Urinary bladder (tissue), 4 donors: ENCODE measurements around the gene NUB1. TPM values are rescaled to one million over a fixed set of nuclear protein-coding genes. Genes with fewer than 3 reads are reported as not detected.
"Not testable (repeated sequence)": the region's sequence is repeated elsewhere in the genome, so short reads cannot be mapped to it uniquely, and the experiment has no call there.

ENCODE experiments used
- DNase-seq: peaks from one replicate; pipeline ENCODE4 v3.0.0-alpha.2; 2015; ENCODE audit errors: extremely low spot score
- H3K27ac ChIP-seq: one replicate; pipeline ENCODE4 v1.5.1; 2013; ENCODE audit warnings: low read depth, mild to moderate bottlenecking, moderate library complexity
- H3K36me3 ChIP-seq: one replicate; pipeline ENCODE4 v1.6.1; 2013; ENCODE audit warnings: mild to moderate bottlenecking, moderate library complexity; ENCODE audit not compliant: insufficient read depth
- H3K4me1 ChIP-seq: one replicate; pipeline ENCODE4 v1.6.1; 2013; ENCODE audit warnings: mild to moderate bottlenecking, moderate library complexity; ENCODE audit not compliant: insufficient read depth
- H3K4me3 ChIP-seq: one replicate; pipeline ENCODE4 v1.5.1; 2013; ENCODE audit warnings: low read depth, low read length
- WGBS: extraction: QIAGEN DNeasy Blood & Tissue Kit; methylation state at CpG from one replicate; pipeline ENCODE4 v1.1.7; 2013; 5-methylcytosine and 5-hydroxymethylcytosine counted together
- polyA plus RNA-seq: library from polyadenylated mRNA; stranded (reverse); fragments of 200-250 nt; gene quantifications from one replicate; pipeline ENCODE4 v1.2.3, GENCODE V29; 2013
- total RNA-seq: library from RNA; depleted of rRNA; stranded (reverse); fragments of >200 nt; gene quantifications from one replicate; pipeline ENCODE4 v1.2.3, GENCODE V29; 2014
- donor health status: healthy with polysubstance abuse.
- donor health status: healthy.

Gene NUB1, protein sequence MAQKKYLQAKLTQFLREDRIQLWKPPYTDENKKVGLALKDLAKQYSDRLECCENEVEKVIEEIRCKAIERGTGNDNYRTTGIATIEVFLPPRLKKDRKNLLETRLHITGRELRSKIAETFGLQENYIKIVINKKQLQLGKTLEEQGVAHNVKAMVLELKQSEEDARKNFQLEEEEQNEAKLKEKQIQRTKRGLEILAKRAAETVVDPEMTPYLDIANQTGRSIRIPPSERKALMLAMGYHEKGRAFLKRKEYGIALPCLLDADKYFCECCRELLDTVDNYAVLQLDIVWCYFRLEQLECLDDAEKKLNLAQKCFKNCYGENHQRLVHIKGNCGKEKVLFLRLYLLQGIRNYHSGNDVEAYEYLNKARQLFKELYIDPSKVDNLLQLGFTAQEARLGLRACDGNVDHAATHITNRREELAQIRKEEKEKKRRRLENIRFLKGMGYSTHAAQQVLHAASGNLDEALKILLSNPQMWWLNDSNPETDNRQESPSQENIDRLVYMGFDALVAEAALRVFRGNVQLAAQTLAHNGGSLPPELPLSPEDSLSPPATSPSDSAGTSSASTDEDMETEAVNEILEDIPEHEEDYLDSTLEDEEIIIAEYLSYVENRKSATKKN
- total RNA-seq (41.4 TPM), polyA plus RNA-seq (45.6 TPM)

DNA sequence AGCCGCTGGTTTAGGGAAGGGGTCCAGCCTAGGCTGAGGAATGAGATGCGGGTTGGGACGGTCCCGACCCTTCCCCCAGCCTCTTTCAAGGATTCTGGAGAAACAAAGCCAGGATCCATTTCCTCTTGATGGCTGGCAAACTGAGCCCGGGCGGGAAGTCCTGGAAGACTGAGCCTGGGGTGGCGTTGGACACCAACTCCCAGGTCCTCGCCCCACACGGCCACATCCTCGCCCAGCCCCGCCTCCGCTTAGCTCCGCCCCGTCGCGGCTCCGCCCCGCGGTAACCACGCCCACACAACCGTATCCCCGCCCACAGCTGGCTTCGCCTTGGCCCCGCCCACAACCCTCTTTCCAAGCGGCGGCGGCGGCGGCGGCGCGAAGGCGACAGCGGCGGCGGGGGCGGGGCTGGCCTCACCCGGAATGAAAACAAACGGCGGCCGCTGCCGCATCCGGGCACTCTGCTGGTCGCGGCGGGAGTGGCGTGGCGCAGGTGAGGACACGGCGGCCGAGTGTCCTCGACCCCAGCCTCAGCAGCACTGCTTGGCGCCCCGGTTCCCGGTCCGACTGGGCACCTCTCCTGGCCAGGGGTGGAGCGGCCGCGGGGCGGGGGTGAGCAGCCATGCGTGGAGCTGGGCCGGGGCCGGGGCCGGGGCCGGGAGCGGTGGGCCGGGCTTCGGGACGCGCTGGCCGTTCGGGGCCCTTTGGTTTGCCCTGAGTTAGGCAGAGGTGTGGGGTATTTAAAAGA, at the start of gene NUB1:
NUB1 (plus strand) TSS at position 456 of the 745 bp plus-strand sequence. CDS start 3,538 bp downstream, outside the sequence.
- Histone ChIP-seq H3K4me1 (no peaks in the 10 kb centered on the region), H3K27ac (peak within 1 kb of the TSS; percentile 92), H3K36me3 (no peaks in the 10 kb centered on the region), H3K4me3 (peak within 1 kb of the TSS; percentile 98)
- WGBS: 2% methylated on average over 72 of the region's 72 CpGs
- peak; percentile 62 for DNase-seq

DNA sequence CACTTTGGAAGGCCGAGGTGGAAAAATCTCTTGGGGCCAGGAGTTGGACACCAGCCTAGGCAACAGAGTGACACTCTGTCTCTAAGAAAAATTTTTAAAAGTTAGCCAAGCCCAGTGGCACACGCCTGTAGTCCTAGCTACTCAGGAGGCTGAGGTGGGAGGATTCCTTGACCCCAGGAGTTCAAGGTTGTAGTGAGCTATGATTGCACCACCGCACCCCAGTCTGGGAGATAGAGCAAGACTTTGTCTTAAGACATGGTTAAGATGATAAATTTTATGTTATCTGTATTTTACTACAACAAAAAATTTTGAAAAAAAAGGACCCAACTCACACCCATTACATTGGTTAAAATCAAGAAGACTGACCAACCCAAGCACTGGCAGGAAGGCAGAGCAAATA, 48.8 kb upstream of the NUB1 start:
- Histone ChIP-seq H3K4me1 (no peaks in the 10 kb centered on the region), H3K27ac (no peak overlapping the region), H3K4me3 (no peak overlapping the region), H3K36me3 (no peaks in the 10 kb centered on the region)
- no peak for DNase-seq
- WGBS: 75% methylated on average over 3 of the region's 3 CpGs

DNA sequence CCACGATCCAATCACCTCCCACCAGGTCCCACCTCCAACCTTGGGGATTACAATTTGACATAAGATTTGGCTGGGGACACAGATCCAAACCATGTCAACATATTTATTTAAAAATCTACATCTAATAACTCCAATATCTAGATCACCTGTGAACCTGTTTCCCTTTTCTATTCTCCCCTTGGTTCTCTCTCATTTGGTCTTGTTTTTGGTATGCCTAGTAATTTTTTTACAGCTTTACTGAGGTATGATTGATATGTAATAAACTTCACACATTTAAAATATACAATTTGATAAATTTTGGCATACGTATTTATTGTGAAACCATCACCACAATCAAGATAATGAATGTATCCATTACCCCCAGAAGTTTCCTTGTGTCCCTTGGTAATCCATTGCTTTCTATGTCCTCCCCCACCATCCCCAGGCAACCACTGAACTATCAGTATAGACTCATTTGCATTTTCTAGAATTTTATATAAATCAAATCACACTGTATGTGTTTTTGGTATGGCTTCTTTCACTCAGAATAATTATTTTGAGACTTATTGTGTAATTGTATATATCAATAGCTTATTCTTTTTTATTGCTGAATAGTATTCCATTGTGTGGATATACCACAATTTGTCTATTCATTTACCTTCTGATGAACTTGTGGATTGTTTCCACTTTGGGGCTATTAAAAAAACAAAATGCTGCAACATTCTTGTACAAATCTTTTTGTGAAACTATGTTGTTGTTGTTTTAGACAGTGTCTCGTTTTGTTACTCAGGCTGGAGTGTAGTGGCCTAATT, 45.2 kb upstream of the NUB1 start:
- Histone ChIP-seq H3K4me3 (no peak overlapping the region), H3K4me1 (no peaks in the 10 kb centered on the region), H3K36me3 (no peaks in the 10 kb centered on the region), H3K27ac (no peak overlapping the region)
- 50% methylated on average over 3 of the region's 3 CpGs for WGBS
- no peak for DNase-seq

DNA sequence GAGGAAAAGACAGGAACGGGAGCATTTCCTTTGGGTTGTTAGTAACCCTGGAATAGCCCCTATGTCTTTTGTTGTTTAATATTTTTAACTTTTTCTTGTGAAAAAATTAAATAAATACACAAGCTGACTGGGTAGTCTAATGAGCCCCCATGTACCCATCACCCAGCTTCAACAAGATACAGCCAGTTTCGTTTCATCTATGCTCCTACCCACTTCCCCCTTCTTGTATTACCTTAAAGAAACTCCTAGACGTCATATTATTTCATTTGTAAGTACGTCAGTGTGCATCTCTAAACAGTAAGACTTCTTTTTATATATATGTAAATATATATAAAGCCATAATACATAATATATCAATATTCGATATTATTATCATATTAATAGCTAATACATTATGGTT, 42.8 kb upstream of the NUB1 start:
- no peak overlapping the region for H3K27ac ChIP-seq
- no peaks in the 10 kb centered on the region for H3K4me1 ChIP-seq
- WGBS: 48% methylated on average over 5 of the region's 5 CpGs
- H3K36me3 ChIP-seq: no peaks in the 10 kb centered on the region
- no peak for DNase-seq
- H3K4me3 ChIP-seq: no peak overlapping the region

DNA sequence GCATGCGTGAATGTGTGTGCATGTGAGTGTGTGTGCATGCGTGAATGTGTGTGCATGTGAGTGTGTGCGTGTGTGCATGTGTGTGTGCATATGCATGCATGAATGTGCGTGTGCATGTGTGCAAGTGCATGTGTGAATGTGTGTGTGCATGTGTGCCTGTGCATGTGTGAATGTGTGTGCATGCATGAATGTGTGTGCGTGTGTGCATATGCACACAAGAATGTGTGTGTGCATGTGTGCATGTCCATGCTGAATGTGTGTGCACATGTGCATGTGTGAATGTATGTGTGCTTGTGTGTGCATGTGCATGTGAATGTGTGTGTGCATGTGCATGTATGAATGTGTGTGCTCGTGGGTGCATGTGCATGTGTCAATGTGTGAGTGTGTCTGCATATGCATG, 42.1 kb upstream of the NUB1 start:
- no peaks in the 10 kb centered on the region for H3K4me1 ChIP-seq
- DNase-seq: no peak
- no peaks in the 10 kb centered on the region for H3K36me3 ChIP-seq
- WGBS: 91% methylated on average over 6 of the region's 6 CpGs
- no peak overlapping the region for H3K27ac ChIP-seq
- no peak overlapping the region for H3K4me3 ChIP-seq

DNA sequence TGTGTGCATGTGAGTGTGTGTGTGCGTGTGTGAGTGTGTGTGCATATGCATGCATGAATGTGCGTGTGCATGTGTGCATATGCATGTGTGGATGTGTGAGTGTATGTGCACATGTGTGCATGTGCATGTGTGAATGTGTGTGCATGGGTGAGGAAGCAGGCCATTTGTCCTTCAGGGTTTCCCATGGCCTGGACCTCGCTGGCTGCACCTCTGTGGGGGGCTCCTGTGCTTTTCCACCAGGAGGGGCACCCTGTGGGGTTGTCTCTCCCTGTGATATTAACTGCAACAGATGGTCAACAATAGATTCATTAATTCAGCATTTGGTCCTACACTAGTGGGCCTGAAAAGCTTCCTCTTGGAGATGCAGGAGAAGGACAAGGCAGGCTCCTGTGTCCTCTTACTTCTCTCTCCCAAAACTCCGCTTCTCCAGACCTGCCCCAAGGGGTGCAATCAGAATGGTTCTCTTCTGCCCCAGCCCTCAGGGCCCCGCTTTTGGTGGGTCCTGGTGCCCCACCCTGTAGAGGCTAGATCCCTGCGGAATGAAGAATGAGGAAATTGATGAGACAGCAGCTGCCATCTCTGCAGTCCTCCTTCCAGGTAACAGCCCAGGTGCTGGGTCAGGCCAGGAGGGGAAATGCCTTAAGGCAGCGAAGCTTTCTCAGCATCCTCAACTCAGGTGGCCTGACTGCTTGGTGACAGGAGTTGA, 41.5 kb upstream of the NUB1 start:
- no peak for DNase-seq
- WGBS: 86% methylated on average over 7 of the region's 7 CpGs
- Histone ChIP-seq H3K4me3 (no peak overlapping the region), H3K36me3 (no peaks in the 10 kb centered on the region), H3K4me1 (no peaks in the 10 kb centered on the region), H3K27ac (no peak overlapping the region)

DNA sequence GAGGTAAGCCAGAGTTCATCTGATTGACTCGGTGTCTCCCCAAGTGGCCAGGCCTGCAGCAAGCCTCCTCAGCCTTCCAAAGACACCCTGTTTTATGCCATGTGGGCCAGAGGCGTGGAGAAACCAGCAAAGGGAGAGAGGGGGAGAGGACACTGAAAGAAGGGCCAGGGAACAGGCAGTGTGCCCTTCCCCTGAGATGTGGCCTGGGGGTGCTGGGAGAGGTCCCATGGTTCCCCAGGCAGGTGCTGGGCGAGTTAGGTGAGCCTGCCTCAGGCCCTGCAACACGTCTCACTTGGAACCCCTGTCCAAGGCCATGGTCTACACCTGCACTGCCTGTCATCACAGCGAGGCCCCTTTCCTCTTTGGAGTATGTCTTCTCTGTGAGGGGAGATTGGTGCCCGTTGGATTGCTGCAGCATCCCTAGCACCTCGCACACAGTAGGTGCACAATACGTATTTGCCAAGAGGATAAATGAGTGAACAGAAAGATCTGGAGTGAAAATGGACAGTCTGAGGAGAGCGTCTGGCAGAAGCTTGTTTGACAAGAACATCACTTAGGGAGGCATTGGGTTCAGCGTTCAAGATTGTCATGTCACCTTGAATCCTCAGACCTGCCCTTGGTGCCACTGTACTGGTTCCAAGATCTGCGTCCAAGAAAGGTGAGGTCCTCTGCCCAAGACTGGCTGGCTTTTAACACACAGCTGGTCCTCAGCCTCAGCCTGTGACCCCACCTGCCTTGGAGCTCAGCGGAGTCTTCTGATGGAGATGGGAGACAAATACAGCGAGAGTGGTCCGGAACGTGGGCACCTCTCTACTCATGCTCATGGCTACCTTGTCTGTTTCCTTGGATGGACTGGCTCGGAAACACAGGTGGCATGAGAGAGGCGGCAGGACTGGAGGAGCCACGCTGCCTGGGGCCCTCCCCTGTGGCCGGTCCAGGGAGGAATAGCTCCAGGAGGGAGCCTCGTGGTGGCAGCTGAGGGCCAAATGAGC, 39.8 kb upstream of the NUB1 start:
- H3K27ac ChIP-seq: no peak overlapping the region
- H3K36me3 ChIP-seq: no peaks in the 10 kb centered on the region
- 85% methylated on average over 20 of the region's 20 CpGs for WGBS
- H3K4me3 ChIP-seq: no peak overlapping the region
- DNase-seq: no peak
- no peaks in the 10 kb centered on the region for H3K4me1 ChIP-seq

DNA sequence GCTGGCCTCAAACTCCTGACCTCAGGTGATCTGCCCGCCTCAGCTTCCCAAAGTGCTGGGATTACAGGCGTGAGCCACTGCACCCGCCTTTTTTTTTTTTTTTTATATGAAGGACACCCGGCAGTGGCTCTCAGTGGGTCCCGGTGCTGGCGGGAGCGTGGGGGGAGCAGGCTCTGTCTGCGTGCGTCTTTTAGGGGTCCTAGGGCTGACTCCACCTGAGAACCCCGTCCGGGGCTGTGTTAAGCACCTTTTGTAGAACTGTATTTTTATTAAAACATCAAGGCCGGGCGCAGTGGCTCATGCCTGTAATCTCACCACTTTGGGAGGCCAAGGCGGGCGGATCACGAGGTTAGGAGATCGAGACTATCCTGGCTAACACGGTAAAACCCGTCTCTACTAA, 37.4 kb upstream of the NUB1 start:
- DNase-seq, H3K27ac ChIP-seq, H3K4me1 ChIP-seq, H3K4me3 ChIP-seq, H3K36me3 ChIP-seq: not testable (repeated sequence)
- WGBS: 78% methylated on average over 18 of the region's 19 CpGs

DNA sequence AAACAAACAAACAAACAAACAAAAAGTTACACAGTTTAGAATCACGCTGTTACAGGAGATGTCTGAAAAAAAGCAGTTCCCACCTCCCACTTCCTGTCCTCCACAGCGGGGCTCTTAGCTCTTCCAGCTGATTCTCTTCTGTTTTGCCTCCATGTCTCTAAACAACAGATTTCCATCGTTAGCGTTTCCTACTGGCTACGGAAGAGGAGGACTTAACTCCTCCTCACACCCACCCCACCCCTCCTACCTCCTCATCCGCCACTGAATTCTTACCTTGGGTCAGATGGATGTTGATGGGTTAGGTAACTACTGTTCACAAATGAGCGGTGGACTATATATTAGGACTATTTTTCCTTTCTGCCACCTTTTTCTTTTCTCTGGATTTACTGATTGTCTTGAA, 36.8 kb upstream of the NUB1 start:
- Histone ChIP-seq H3K27ac (no peak overlapping the region), H3K4me3 (no peak overlapping the region), H3K4me1 (no peaks in the 10 kb centered on the region), H3K36me3 (no peaks in the 10 kb centered on the region)
- DNase-seq: no peak
- WGBS: 24% methylated on average over 7 of the region's 7 CpGs

DNA sequence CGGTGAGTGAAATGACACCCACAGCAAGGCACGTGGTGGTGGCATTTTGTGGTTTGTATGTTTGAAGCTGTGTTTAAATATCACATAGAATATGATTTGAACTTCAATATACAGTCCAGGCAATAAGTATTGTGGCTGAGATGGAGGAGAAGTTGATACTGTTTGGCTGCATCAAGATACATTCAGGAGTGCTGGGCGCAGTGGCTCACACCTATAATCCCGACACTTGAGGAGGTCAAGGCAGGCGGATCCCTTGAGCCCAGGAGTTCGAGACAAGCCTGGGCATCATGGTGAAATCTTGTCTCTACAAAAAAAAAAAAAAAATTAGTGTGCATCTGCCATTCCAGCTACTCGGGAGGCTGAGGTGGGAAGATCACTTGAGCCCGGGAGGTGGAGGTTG, 35.2 kb upstream of the NUB1 start:
- 83% methylated on average over 8 of the region's 8 CpGs for WGBS
- no peak for DNase-seq
- H3K4me3 ChIP-seq: no peak overlapping the region
- H3K36me3 ChIP-seq: no peaks in the 10 kb centered on the region
- H3K4me1 ChIP-seq: no peaks in the 10 kb centered on the region
- no peak overlapping the region for H3K27ac ChIP-seq

DNA sequence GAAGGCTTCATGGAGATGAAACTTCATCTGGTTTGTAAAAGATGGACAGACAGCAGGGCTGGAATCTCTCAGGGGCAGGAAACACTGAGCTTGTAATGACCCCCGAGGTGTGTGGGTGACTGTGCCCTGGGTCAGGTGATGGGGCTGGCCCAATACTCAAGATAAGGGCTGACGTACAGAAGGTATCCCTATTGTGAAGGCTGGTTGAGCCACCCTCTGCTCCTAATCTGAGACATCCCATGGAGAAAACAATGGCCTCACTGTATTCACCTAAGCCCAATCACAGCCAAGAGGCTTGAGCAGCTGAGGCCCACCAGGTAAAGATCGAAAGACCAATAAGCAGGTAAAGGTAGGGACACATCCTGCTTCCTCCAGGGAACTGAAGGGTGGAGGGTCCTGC, 34.8 kb upstream of the NUB1 start:
- no peak overlapping the region for H3K27ac ChIP-seq
- WGBS: 76% methylated on average over 3 of the region's 3 CpGs
- no peaks in the 10 kb centered on the region for H3K4me1 ChIP-seq
- H3K36me3 ChIP-seq: no peaks in the 10 kb centered on the region
- no peak for DNase-seq
- H3K4me3 ChIP-seq: no peak overlapping the region

DNA sequence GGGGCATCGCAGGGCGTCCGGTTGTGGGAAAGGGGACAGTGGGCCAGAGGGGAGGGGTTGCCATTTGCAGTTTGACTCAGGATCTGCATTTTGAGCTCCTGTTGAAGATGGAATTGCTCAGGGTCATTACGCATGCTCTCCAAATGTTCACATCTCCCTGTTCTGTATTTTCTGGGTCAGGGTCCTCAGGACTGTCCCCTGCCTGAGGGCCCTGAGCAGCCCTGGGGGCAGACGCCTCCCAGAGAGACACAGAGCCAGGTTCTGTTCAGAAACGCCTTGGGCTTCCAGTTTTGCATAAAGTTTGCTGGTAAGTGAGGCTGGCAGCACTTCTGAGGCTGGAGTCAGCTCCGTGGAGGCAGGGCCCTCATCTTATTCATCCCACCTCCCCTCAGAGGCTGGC, 34.1 kb upstream of the NUB1 start:
- Histone ChIP-seq H3K4me1 (no peaks in the 10 kb centered on the region), H3K4me3 (no peak overlapping the region), H3K36me3 (no peaks in the 10 kb centered on the region), H3K27ac (no peak overlapping the region)
- 81% methylated on average over 7 of the region's 7 CpGs for WGBS
- DNase-seq: no peak
